GM12878 (cell line): Measurements from ENCODE around the gene ERP44. TPM values are rescaled to one million over a fixed set of nuclear protein-coding genes. Genes with fewer than 3 reads are reported as not detected.

ENCODE experiments used
- ATAC-seq: fragments of 200-7000 bp; cut with Tn5 transposase; 3 replicates; pipeline ENCODE4 v1.9.1; 2020; ENCODE audit warnings: mild to moderate bottlenecking, moderate library complexity
- BruUV-seq: library from RNA; stranded (reverse); fragments of 400-500 nt; replicated peaks from 2 replicates; lab custom pipeline; 2021; lab: Mats Ljungman, UMichigan
- CTCF ChIA-PET: fragments of 300-600 bp; sonication (Branson Sonifier 250); formaldehyde crosslinking; extraction: SDS; loops from one replicate; lab custom pipeline; 2021; ENCODE audit warnings: inconsistent platforms; lab: Yijun Ruan, JAX
- POLR2A ChIA-PET: fragments of 350-600 bp; formaldehyde crosslinking; extraction: SDS; loops from one replicate; lab custom pipeline; 2021; ENCODE audit warnings: inconsistent platforms; lab: Charles Lee
- RAD21 ChIA-PET: fragments of 300-600 bp; sonication (Branson Sonifier 250); formaldehyde crosslinking; loops from one replicate; lab custom pipeline; 2023; ENCODE audit warnings: antibody characterized with exemption; ENCODE audit not compliant: unreplicated experiment; lab: Charles Lee
- SMC1A ChIA-PET: fragments of 300-600 bp; sonication (Branson Sonifier 250); formaldehyde crosslinking; loops from one replicate; lab custom pipeline; 2023; ENCODE audit not compliant: unreplicated experiment, uncharacterized antibody; lab: Charles Lee
- DNase-seq: peaks from one replicate; pipeline ENCODE4 v3.0.0-alpha.2; 2011; ENCODE audit warnings: low read depth, low spot score
- FAIRE-seq: peaks from 3 replicates; lab custom pipeline; 2011; peaks lifted over from hg19 to GRCh38; lab: Jason Lieb, UNC
- H2AFZ ChIP-seq: 2 replicates; pipeline ENCODE4 v1.6.0; 2011; ENCODE audit warnings: low read depth, low read length, control low read depth; ENCODE audit not compliant: control insufficient read depth
- H3K27ac ChIP-seq: 2 replicates; pipeline ENCODE4 v1.5.1; 2011; ENCODE audit warnings: control low read depth; ENCODE audit not compliant: control insufficient read depth, insufficient read depth
- H3K27me3 ChIP-seq, 2 experiments: replicated peaks in 1 of 2; 2 replicates each; pipeline versions ENCODE4 v1.6.0 to v1.6.1; 2011; ENCODE audit warnings: low read length in 1 of 2; ENCODE audit not compliant: control insufficient read depth in 2 of 2, insufficient read depth in 2 of 2
- H3K36me3 ChIP-seq, 2 experiments: 2 replicates each; pipeline ENCODE4 v1.5.1; 2011; ENCODE audit warnings: low read length in 1 of 2; ENCODE audit not compliant: control insufficient read depth in 2 of 2, insufficient read depth in 2 of 2
- H3K4me1 ChIP-seq: 2 replicates; pipeline ENCODE4 v1.6.1; 2011; ENCODE audit warnings: mild to moderate bottlenecking, low read length, moderate library complexity, mixed read lengths; ENCODE audit not compliant: control insufficient read depth, insufficient read depth
- H3K4me2 ChIP-seq: 2 replicates; pipeline ENCODE4 v1.6.0; 2011; ENCODE audit warnings: control low read depth; ENCODE audit not compliant: control insufficient read depth, insufficient read depth
- H3K4me3 ChIP-seq: fragments of 200-600 bp; sonication (generic); 2 replicates; pipeline ENCODE4 v1.5.1; 2016
- H3K79me2 ChIP-seq: 2 replicates; pipeline ENCODE4 v1.6.0; 2011; ENCODE audit warnings: low read length; ENCODE audit not compliant: control insufficient read depth, insufficient read depth
- H3K9ac ChIP-seq: 2 replicates; pipeline ENCODE4 v1.8.0; 2011; ENCODE audit warnings: low read length, control low read depth, mixed read lengths; ENCODE audit not compliant: control insufficient read depth, insufficient read depth
- H3K9me3 ChIP-seq: replicated peaks from 3 replicates; pipeline ENCODE4 v1.5.1; 2011; ENCODE audit warnings: mild to moderate bottlenecking, low read length; ENCODE audit not compliant: control insufficient read depth, insufficient read depth
- H4K20me1 ChIP-seq: 2 replicates; pipeline ENCODE4 v1.6.0; 2011; ENCODE audit not compliant: control insufficient read depth, insufficient read depth
- BHLHE40 ChIP-seq, 2 experiments: fragments of 450-650 bp in 1 of 2; IDR thresholded peaks; 2 replicates each; pipeline ENCODE4 v1.6.1; 2011 to 2017; ENCODE audit warnings: low read depth in 2 of 2, borderline replicate concordance in 1 of 2, improper control_type of control experiment in 1 of 2, low read length in 1 of 2, mild to moderate bottlenecking in 1 of 2
- BRCA1 ChIP-seq: IDR thresholded peaks from 2 replicates; pipeline ENCODE4 v1.6.1; 2011; ENCODE audit warnings: low read depth, low read length, improper control_type of control experiment
- CHD4 ChIP-seq: fragments of 200-600 bp; sonication (generic); IDR thresholded peaks from 2 replicates; pipeline ENCODE4 v1.6.1; 2016; ENCODE audit warnings: mild to moderate bottlenecking
- E2F8 ChIP-seq: fragments of 450-650 bp; IDR thresholded peaks from 2 replicates; pipeline ENCODE4 v1.6.1; 2018; ENCODE audit warnings: mild to moderate bottlenecking, low read depth, moderate library complexity; ENCODE audit not compliant: partially characterized antibody
- MEF2B ChIP-seq: fragments of 450-650 bp; IDR thresholded peaks from 2 replicates; pipeline ENCODE4 v1.6.1; 2018; ENCODE audit warnings: mild to moderate bottlenecking, moderate library complexity; ENCODE audit not compliant: partially characterized antibody, poor library complexity, severe bottlenecking
- RUNX3 ChIP-seq: IDR thresholded peaks from 2 replicates; pipeline ENCODE4 v1.6.1; 2012; ENCODE audit warnings: low read length, inconsistent platforms
- SIX5 ChIP-seq: IDR thresholded peaks from 2 replicates; pipeline ENCODE4 v1.6.1; 2011; ENCODE audit warnings: mild to moderate bottlenecking, low read depth, low read length, moderate library complexity; ENCODE audit not compliant: severe bottlenecking
- SMC3 ChIP-seq: IDR thresholded peaks from 2 replicates; pipeline ENCODE4 v1.6.1; 2011; ENCODE audit warnings: low read length, improper control_type of control experiment, borderline replicate concordance
- ZNF217 ChIP-seq: fragments of 450-650 bp; IDR thresholded peaks from 2 replicates; pipeline ENCODE4 v1.6.1; 2017; ENCODE audit warnings: antibody characterized with exemption, mild to moderate bottlenecking
- WGBS: methylation state at CpG from one replicate; pipeline ENCODE4 v1.1.6; 2016; ENCODE audit warnings: low lambda C conversion rate; ENCODE audit not compliant: insufficient replicate concordance, insufficient coverage; ENCODE audit errors: missing lambda C conversion rate; 5-methylcytosine and 5-hydroxymethylcytosine counted together
- in situ Hi-C: fragments of 300-500 bp; cut with MboI; formaldehyde crosslinking; loops from 9 replicates; pipeline ENCODE4 v1.14.3; 2018; ENCODE audit warnings: mixed read lengths
- intact Hi-C: fragments of 100-400 bp; cut with micrococcal nuclease; formaldehyde crosslinking; loops from one replicate; pipeline ENCODE4 v1.14.2; 2022; ENCODE audit not compliant: unreplicated experiment
- polyA plus RNA-seq, 11 experiments: library from polyadenylated mRNA; depleted of rRNA in 4 of 11; unstranded in 6 of 11; stranded (reverse) in 5 of 11; fragments of >200 nt; fragmentation: Nextera tagmentation in 4 of 11; fragmentation: Illumina TruSeq in 1 of 11; extraction: Ambion mirVana in 4 of 11; extraction: Trizol in 1 of 11; gene quantifications; 1 replicate in 1 of 11; 2 replicates in 10 of 11; pipeline versions ENCODE4 v1.2.1 to v1.2.3, GENCODE V29; 2011 to 2016; ENCODE audit warnings: inconsistent platforms in 2 of 11, missing spikeins in 2 of 11, low read depth in 1 of 11
- total RNA-seq, 4 experiments: library from RNA; depleted of rRNA in 3 of 4; stranded (reverse); fragments of >200 nt in 3 of 4; fragmentation: Illumina TruSeq in 1 of 4; extraction: Trizol in 1 of 4; gene quantifications; 2 replicates each; pipeline versions ENCODE4 v1.2.1 to v1.2.3, GENCODE V29; 2013 to 2021
- TF ChIP-seq, protein P1 (sequence below): IDR thresholded peaks from 2 replicates; pipeline ENCODE4 v1.6.1; 2011; ENCODE audit warnings: borderline replicate concordance, low read depth, mild to moderate bottlenecking, moderate library complexity, low read length; ENCODE audit not compliant: insufficient read depth, poor library complexity, severe bottlenecking
- TF ChIP-seq, protein P2 (sequence below), 3 experiments: IDR thresholded peaks in 2 of 3; conservative IDR thresholded peaks in 1 of 3; 2 replicates each; pipeline ENCODE4 v1.5.1; 2011; ENCODE audit warnings: low read depth in 3 of 3, low read length in 3 of 3, mild to moderate bottlenecking in 3 of 3, control low read depth in 2 of 3, moderate library complexity in 2 of 3, inconsistent platforms in 1 of 3, mixed read lengths in 1 of 3; ENCODE audit not compliant: control insufficient read depth in 2 of 3, insufficient read depth in 1 of 3; ENCODE audit errors: extremely low read depth in 1 of 3
- TF ChIP-seq, protein P3 (sequence below): IDR thresholded peaks from 2 replicates; pipeline ENCODE4 v1.6.1; 2011; ENCODE audit warnings: low read depth, mild to moderate bottlenecking, low read length, moderate library complexity, borderline replicate concordance; ENCODE audit errors: extremely low read depth

ERP44 gene
- total and polyA plus RNA-seq, 10 of the 15 experiments (the other 5 are each of a cell fraction or from before 2014, with no cell fraction given), result 11.5 to 52.4 (median 20.2) TPM

- no peak overlapping the region for H3K4me2 ChIP-seq
- in situ Hi-C loops, result no loop called here
- H3K27me3 ChIP-seq, result no peaks in the 10 kb centered on the region
- CTCF ChIA-PET, result no interaction called here
- WGBS, result 73% methylated on average over 2 of the region's 2 CpGs
- TF ChIP-seq E2F8, result no peak
- TF ChIP-seq RUNX3, result no peak
- TF ChIP-seq MEF2B, result no peak
- no peak for TF ChIP-seq BRCA1
- no peak for TF ChIP-seq SMC3
- TF ChIP-seq, protein P1, sequence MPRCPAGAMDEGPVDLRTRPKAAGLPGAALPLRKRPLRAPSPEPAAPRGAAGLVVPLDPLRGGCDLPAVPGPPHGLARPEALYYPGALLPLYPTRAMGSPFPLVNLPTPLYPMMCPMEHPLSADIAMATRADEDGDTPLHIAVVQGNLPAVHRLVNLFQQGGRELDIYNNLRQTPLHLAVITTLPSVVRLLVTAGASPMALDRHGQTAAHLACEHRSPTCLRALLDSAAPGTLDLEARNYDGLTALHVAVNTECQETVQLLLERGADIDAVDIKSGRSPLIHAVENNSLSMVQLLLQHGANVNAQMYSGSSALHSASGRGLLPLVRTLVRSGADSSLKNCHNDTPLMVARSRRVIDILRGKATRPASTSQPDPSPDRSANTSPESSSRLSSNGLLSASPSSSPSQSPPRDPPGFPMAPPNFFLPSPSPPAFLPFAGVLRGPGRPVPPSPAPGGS, result no peak
- TF ChIP-seq BHLHE40 (IDR thresholded peaks at IDR 0.05; ENCODE audit: borderline replicate concordance in 1 of 2, low read depth in 2 of 2, low read length in 1 of 2), result no peak
- TF ChIP-seq, protein P2, sequence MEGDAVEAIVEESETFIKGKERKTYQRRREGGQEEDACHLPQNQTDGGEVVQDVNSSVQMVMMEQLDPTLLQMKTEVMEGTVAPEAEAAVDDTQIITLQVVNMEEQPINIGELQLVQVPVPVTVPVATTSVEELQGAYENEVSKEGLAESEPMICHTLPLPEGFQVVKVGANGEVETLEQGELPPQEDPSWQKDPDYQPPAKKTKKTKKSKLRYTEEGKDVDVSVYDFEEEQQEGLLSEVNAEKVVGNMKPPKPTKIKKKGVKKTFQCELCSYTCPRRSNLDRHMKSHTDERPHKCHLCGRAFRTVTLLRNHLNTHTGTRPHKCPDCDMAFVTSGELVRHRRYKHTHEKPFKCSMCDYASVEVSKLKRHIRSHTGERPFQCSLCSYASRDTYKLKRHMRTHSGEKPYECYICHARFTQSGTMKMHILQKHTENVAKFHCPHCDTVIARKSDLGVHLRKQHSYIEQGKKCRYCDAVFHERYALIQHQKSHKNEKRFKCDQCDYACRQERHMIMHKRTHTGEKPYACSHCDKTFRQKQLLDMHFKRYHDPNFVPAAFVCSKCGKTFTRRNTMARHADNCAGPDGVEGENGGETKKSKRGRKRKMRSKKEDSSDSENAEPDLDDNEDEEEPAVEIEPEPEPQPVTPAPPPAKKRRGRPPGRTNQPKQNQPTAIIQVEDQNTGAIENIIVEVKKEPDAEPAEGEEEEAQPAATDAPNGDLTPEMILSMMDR (IDR thresholded peaks at IDR 0.05 in 2 of 3, conservative IDR thresholded peaks at IDR 0.05 in 1 of 3; ENCODE audit: control insufficient read depth in 2 of 3, extremely low read depth in 1 of 3, insufficient read depth in 1 of 3, low read depth in 3 of 3, low read length in 3 of 3), result no peak
- no peak for TF ChIP-seq ZNF217
- TF ChIP-seq CHD4, result no peak
- TF ChIP-seq SIX5, result no peak
- TF ChIP-seq, protein P3, sequence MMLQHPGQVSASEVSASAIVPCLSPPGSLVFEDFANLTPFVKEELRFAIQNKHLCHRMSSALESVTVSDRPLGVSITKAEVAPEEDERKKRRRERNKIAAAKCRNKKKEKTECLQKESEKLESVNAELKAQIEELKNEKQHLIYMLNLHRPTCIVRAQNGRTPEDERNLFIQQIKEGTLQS, result no peak
- TF ChIP-seq, all 136 proteins: peak for 0
- H3K79me2 ChIP-seq, result no peaks in the 10 kb centered on the region
- BruUV-seq, result no TSS peak
- ATAC-seq (no peak), DNase-seq (no peak), FAIRE-seq (no peak)
- no peaks in the 10 kb centered on the region for H3K9me3 ChIP-seq
- no peaks in the 10 kb centered on the region for H4K20me1 ChIP-seq
- no peak overlapping the region for H2AFZ ChIP-seq
- SMC1A ChIA-PET, result no interaction called here
- H3K4me1 ChIP-seq, result no peaks in the 10 kb centered on the region
- RAD21 ChIA-PET, result no interaction called here
- intact Hi-C loops, result no loop called here
- H3K4me3 ChIP-seq, result no peak overlapping the region
- POLR2A ChIA-PET, result no interaction called here
- no peak overlapping the region for H3K27ac ChIP-seq
- peaks cover 0 to 10% of the 10 kb centered on the region in 2 experiments; a peak in 1 of 4 replicates for H3K36me3 ChIP-seq
- H3K9ac ChIP-seq, result no peak overlapping the region
Measured at GRCh38 chr9:99966716-99967115, 132.1 kb downstream of the ERP44 start.
